Lower leg skin (tissue), 4 donors: ENCODE measurements around the gene ACBD3. TPM values are rescaled to one million over a fixed set of nuclear protein-coding genes. Genes with fewer than 3 reads are reported as not detected.

Source experiments
- DNase-seq, 2 donors: peaks; one replicate each; pipeline ENCODE4 v3.0.0-alpha.2; 2019; ENCODE audit warnings: low spot score in 2 of 2
- H3K4me3 ChIP-seq: fragments of 200-600 bp; sonication (generic); 2 replicates; pipeline ENCODE4 v1.5.1; 2017; ENCODE audit warnings: mild to moderate bottlenecking, low read depth; ENCODE audit not compliant: poor library complexity, severe bottlenecking
- CTCF ChIP-seq, 3 donors: fragments of 450-650 bp; IDR thresholded peaks; one replicate each; pipeline ENCODE4 v1.5.1; 2016; ENCODE audit warnings: antibody characterized with exemption in 3 of 3, mild to moderate bottlenecking in 3 of 3, moderate library complexity in 2 of 3
- POLR2A ChIP-seq, 2 donors: fragments of 450-650 bp; IDR thresholded peaks; one replicate each; pipeline ENCODE4 v1.6.1; 2016 to 2017; ENCODE audit warnings: antibody characterized with exemption in 2 of 2, mild to moderate bottlenecking in 1 of 2, moderate library complexity in 1 of 2
- WGBS, 2 donors: methylation state at CpG; one replicate each; pipeline ENCODE4 v1.1.5; 2018; 5-methylcytosine and 5-hydroxymethylcytosine counted together
- intact Hi-C: fragments of 100-400 bp; cut with DNase I; formaldehyde crosslinking; loops from one replicate; pipeline ENCODE4 v1.15.0; 2023; ENCODE audit warnings: low total_unique reads
- total RNA-seq, 4 donors: library from RNA; depleted of rRNA; stranded (reverse); fragments of >200 nt; gene quantifications; one replicate each; pipeline ENCODE4 v1.1.0, GENCODE V29; 2016

Gene ACBD3
- total RNA-seq, 4 donors from 2014 or later: 39.7 to 57.6 (median 49.9) TPM

- H3K4me3 ChIP-seq: no peak overlapping the region
- no peak for DNase-seq
- 66 to 77% methylated on average over 4 of the region's 4 CpGs for WGBS, 2 donors
- intact Hi-C loops: loop anchor here (5.0 kb wide), 1 partner anchor 79 kb away; no protein-coding TSS in a partner anchor
- TF ChIP-seq CTCF (IDR thresholded peaks at IDR 0.05) (no peak), POLR2A (IDR thresholded peaks at IDR 0.05) (no peak)
Measured at GRCh38 chr1:226123212-226123560, 63.4 kb downstream of the ACBD3 start.

GRCh38 chr1:226121587-226122400 lies 64.7 kb downstream of the ACBD3 start:
- peak overlapping the region; percentile 45 for H3K4me3 ChIP-seq
- peak in 1 of 2 donors; percentile 91 for DNase-seq
- 0% methylated on average over 22 to 32 of the region's 104 CpGs for WGBS, 2 donors
- intact Hi-C loops: loop anchor here (1.0 to 5.0 kb wide), 2 partner anchors 57 to 81 kb away; no protein-coding TSS in a partner anchor
- TF ChIP-seq POLR2A (IDR thresholded peaks at IDR 0.05): no peak
- TF ChIP-seq CTCF (IDR thresholded peaks at IDR 0.05): no peak

DNA sequence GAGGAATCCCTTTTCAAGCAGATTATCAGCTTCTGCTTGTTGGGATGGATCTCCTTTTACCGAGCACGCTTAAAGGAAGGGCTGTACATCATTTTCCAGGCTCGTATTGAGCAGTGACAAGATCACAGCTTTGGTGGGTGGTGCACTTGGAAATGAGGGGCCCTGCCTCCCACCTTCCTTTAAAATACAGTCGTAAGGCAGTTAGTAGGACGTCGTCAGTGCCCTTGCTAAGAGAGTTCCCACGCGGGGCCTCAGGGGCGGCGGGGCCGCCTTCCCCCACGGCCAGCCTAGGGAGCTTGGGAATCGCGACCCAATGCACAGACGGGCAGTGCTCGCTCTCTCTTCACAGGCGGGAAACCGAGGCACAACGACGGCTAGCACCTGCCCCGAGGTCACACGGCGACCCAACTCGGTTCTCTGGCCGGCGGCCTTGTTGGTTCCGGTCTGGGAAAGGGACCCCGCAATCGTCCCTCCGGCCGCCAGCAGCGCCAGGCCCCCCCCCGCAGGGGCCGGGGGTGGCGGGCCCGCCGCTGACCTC lies 65.4 kb downstream of the ACBD3 start:
- DNase-seq: no peak
- TF ChIP-seq CTCF (IDR thresholded peaks at IDR 0.05) (no peak), POLR2A (IDR thresholded peaks at IDR 0.05) (no peak)
- WGBS, 2 donors: 21 to 23% methylated on average over 23 to 25 of the region's 37 CpGs
- intact Hi-C loops: loop anchor here (1.0 to 5.0 kb wide), 2 partner anchors 57 to 81 kb away; no protein-coding TSS in a partner anchor
- H3K4me3 ChIP-seq: peak overlapping the region; percentile 45

DNA sequence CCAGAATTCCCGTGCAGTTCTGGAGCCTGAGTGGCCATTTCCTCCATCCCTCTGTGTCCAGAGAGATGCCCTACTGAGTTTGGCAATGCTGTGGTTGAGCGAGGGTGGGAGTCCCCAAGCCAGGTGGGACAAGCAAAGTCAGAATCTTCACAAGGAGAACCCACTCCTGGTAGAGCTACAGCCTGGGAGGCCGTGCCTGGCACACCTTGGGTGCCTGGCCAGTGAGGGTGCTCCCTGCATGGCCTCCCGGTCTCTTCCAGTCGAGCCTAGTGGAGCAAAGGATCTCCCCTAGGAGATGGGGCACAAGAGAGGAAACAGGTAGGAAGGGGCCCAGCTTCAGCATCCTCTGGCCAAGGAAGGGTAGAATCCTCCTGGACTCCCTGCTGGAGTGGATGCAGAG lies 66.1 kb downstream of the ACBD3 start:
- TF ChIP-seq CTCF (IDR thresholded peaks at IDR 0.05) (no peak), POLR2A (IDR thresholded peaks at IDR 0.05) (no peak)
- no peak overlapping the region for H3K4me3 ChIP-seq
- 88 to 95% methylated on average over 5 of the region's 5 CpGs for WGBS, 2 donors
- intact Hi-C loops: loop anchor here (5.0 kb wide), 1 partner anchor 82 kb away; no protein-coding TSS in a partner anchor
- DNase-seq: no peak

DNA sequence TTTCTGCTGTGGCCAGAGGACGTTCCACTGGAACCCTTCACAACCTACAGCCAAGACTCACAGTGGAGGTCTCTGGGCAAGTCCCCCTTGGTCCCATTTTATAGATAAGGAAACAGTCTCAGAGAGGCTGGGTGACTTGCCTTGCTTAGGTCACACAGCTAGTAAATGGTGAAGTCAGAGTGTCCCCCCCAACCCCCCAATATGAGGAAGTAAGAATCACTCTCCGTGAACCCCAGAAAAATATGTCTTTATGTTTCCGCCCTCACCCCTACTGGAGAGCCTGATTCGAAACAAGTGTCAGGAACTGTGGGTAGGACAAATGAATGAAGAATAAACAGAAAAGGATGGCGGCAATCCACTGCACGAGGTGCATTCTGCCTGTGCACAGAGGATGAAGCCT lies 67.4 kb downstream of the ACBD3 start:
- 85 to 88% methylated on average over 6 of the region's 6 CpGs for WGBS, 2 donors

More for the DNA sequence above, 67.4 kb downstream of the ACBD3 start:
- no peak for TF ChIP-seq POLR2A (IDR thresholded peaks at IDR 0.05)
- TF ChIP-seq CTCF (IDR thresholded peaks at IDR 0.05): no peak
- no peak overlapping the region for H3K4me3 ChIP-seq
- intact Hi-C loops: no loop called here
- no peak for DNase-seq
